ENCODE data around the gene TTC9B.
"Not testable (repeated sequence)": the region's sequence is repeated elsewhere in the genome, so short reads cannot be mapped to it uniquely, and the experiment has no call there.

Gene TTC9B

DNA sequence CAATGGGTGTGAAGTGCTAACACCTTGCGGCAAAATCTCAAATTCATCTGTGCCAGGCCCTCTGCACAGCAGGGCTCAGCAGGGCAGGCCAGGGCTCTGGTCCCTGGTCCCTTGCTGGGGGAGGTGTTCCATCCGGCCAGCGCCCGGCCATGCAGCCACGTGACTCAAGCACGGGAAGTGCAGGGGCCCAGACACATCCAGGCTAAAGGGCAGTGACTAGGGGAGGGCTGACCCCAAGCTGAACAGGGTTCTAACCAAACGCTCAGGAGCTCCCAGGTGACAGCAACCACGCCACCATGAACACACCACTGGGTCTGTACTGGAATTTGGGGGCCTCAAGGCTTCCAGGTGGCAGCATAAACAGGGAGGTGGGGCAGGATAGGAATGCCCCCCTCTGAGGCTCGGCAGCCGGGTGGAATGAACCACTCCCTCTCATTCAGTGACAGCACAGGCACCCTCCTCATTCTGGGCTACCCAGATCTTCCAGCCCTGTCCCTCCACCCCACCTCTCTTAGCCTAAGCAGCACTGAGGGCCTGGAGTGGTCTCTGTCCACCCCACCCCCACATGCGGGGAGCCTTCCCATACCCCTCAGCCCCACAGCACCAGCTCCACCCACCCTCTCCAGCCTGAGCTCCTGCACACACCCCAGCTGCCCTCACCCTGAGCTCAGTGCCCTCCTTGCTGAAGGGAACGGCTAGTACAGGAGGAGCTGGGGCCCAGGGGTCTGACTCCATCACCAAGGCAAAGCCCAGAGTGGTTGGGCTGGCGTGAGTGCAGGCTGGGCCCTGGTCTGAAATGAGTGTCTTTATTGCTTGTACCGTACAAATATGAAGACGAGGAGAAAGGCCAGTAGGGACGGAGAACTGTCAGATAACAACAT lies 13.6 kb upstream of the TTC9B start:
- DNase-seq, result no peak

DNA sequence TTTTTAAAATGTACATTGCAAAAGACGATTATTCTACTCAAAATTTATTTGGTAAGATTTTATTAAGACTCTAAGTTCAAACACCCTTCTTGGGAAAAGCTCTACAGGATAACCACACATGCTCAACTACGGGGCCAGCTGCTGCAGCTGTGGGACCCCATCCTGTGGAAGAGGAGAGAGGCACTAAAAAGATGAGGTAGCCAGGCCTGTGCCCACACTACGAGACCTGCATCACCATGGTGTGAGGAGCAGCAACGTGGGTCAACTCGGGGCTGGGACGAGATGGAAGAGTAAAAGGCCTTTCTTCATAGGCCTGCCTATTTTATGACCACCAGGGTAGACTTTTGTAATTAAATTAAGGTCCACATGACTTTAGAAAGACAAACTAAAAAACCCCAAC lies 12.9 kb upstream of the TTC9B start:
- DNase-seq, result no peak

GRCh38 chr19:40229926-40230417 lies 11.8 kb upstream of the TTC9B start:
- DNase-seq, result no peak

GRCh38 chr19:40229484-40229883 lies 11.3 kb upstream of the TTC9B start:
- DNase-seq, result no peak

DNA sequence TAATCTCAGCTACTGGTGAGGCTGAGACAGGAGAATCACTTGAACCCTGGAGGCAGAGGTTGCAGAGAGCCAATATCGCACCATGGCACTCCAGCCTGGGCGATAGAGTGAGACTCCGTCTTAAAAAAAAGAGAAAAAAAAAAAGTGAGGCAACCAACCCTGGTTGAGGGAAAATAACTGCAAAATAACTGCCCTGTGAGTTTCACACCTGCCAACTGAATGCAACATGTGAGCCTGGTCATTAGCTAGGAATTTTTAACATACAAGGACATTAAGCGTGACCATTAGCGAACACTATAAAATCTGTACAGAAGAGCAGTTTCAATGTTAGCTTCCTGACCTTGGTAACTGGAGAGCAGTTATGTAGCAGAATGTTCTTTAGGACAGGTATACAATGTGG lies 10.7 kb upstream of the TTC9B start:
- no peak for DNase-seq

GRCh38 chr19:40228346-40228745 lies 10.2 kb upstream of the TTC9B start:
- DNase-seq, result no peak

DNA sequence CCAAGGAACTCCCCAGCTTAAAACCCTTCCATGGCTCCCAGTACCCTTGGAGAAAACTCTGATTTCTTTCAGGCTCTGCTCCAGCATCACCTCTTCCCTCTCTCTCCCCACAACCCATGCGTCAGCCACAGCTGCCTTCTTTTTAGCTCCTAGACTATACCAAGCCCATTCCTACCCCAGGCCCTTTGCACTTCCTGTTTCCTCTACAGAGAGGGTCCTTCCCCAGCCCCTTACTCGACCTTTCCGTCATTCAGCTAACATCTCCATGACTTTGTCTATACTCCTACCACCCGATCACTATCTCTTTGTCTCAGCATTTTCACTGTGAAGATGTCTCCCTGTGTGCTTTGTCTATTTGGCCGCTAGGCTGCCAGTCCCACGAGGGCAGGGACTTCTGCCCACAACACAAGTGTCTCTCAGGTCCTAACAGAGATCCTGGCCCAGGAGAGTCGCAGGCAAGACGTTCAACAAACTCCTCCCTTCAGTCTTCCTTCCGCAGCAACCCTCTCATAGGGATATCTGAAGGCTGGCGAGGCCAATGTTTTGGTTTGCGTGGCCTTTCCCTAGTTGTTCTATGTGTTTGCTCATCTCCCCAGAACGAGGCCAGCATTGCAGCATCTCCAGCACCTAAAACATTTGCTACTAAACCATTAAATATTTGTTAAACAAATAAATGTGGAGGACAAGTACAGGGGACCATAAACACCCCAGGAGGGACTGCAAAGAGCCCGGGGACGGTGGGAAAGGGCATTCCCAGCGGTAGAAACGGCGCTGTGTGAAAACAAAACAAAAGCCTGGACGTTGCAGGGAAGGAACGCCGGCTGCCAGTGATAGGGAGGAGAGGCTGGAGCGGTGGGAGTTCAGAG lies 7.5 kb upstream of the TTC9B start:
- DNase-seq, result no peak

GRCh38 chr19:40224342-40225150 lies 6.4 kb upstream of the TTC9B start:
- no peak for DNase-seq

- no peak for DNase-seq
Observed at GRCh38 chr19:40223135-40223822, 5.1 kb upstream of the TTC9B start.

DNA sequence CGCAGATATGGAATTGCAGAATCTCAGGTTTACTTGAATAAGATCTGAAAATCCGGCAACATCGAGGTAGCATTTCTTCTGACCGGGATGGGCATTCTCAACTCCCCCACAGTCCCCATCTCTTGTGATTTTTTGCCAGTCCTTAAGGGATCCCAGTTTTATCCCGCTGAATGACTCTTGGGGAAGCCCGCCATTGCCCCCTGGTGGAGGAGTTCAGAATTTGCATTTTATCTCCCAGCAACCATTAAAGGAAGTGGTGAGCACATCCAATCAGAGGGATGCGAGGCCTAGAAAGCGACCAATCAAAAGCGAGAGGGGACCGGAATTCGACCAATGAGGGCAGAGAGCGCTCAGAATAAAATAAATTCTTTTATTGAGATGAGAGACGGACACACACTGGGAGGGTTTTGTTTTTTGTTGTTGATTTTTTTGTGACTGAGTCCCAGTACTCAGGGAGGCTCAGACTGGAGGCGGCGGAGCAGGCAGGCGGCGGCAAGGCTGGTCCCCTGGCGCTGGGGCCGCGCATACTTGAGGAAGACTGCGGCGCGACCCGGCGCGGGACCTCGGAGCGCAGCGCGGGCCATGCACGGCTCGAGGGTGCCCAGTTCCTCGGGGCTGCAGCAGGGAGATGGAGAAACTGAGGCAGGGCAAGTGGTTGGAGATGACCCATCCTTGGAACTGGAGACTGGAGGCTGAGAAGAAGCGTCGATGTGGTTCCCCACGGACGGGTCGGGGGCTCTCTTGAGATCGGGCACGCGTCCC lies 3.9 kb upstream of the TTC9B start:
- peak; percentile 33 for DNase-seq

- DNase-seq, result no peak
Observed at GRCh38 chr19:40220674-40221073, 2.5 kb upstream of the TTC9B start.

GRCh38 chr19:40219721-40220276 lies 1.6 kb upstream of the TTC9B start:
- no peak for DNase-seq

- not testable (repeated sequence) for DNase-seq
Observed at GRCh38 chr19:40219029-40219428, 845 bp upstream of the TTC9B start.

GRCh38 chr19:40217027-40217810 lies 965 bp downstream of the TTC9B start:
- peak; percentile 93 for DNase-seq

DNA sequence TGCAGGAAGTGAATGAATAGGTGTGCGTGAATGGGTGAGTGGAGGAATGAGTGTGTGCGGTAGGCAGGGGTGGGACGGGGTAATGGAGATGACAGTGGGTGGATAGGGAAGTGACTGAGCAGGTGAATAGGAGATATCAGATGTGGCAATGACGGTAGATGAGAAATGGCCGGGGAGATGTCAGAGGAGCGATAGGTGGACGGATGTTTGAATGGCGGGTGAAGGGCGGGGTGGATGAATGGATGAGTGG lies 1.5 kb downstream of the TTC9B start:
- no peak for DNase-seq

DNA sequence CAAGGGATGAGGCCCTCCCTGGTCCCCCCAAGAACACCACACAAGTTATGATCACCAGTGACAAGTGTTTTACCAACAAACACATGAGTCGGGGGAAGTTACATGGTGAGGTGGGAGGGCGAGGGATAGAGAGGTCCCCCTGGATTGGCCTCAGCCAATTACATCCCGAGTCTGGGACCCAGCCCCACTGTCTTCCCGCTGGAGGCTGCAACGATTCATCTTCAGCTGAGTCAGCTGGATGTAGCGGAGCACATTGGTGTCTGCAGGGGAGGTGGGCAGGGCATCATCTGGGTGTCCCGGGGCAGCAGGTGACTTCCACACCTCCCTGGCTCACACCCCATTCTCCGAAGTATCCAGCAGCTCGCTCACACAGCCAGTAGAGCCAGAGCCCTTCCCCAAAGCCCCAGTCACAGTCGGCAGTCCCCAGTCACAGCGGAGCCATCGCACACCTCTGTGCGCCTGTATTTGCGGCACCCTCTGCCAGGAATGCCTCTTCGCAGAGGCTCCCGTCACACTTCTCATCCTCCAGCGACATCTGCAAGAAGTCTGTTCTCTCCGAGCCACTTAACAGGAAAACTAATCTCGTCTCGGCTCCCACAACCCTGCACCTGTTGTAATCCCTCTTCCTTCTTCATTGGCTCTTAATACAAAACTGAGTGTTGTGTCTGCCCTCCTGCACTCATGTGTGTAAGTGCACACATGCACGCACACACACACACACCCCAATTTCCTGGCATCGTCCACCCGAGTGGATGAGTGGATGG lies 2.0 kb downstream of the TTC9B start:
- DNase-seq, result no peak

DNA sequence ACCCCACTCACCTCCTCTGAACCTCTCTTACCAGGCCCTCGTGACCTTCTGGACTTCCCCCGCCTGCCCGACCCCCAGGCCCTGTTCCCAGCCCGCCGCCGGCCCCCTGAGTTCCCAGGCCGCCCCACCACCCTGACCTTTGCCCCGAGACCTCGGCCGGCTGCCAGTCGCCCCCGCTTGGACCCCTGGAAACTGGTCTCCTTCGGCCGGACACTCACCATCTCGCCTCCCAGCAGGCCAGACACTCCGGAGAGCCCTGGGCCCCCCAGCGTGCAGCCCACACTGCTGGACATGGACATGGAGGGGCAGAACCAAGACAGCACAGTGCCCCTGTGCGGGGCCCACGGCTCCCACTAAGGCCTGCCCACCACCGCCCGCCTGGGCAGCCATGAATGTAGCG lies 3.2 kb downstream of the TTC9B start:
- no peak for DNase-seq

GRCh38 chr19:40213882-40214570 lies 4.2 kb downstream of the TTC9B start:
- DNase-seq, result no peak

DNA sequence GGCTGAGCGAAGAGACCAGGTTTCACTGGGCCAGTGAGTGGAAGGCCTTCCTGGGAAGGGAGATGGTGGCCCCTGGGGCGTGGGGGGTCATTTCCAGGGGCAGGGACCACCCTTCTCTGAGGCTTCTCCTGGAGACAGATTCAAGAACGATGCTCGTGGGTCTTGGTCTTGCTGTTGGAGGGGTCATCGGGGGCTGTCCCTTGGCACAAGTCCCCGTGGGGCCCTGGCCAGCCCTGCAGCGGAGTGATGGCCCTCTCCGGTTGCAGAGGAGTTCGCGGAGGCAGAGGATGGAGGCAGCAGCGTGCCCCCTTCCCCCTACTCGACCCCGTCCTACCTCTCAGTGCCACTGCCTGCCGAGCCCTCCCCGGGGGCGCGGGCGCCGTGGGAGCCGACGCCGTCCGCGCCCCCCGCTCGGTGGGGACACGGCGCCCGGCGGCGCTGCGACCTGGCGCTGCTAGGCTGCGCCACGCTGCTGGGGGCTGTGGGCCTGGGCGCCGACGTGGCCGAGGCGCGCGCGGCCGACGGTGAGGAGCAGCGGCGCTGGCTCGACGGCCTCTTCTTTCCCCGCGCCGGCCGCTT lies 4.8 kb downstream of the TTC9B start:
- no peak for DNase-seq
